Astrocyte of the cerebellum (primary cell): ENCODE results near the gene SLC35F1.

Experiments
- DNase-seq: peaks from one replicate; pipeline ENCODE4 v3.0.0-alpha.2; 2011; ENCODE audit warnings: low read depth
- H3K4me3 ChIP-seq: 2 replicates; pipeline ENCODE4 v1.5.1; 2011; ENCODE audit warnings: mild to moderate bottlenecking, low read depth, low read length, moderate library complexity
- in situ Hi-C: cut with HindIII; loops from 2 replicates; pipeline ENCODE4 v1.10.0; 2017; ENCODE audit warnings: low sequenced_read_pairs
- TF ChIP-seq, protein P1 (sequence below): IDR thresholded peaks from 2 replicates; pipeline ENCODE4 v1.5.1; 2012; ENCODE audit warnings: low read length, low read depth, moderate library complexity, mild to moderate bottlenecking; ENCODE audit errors: missing control alignments

The SLC35F1 gene

DNA sequence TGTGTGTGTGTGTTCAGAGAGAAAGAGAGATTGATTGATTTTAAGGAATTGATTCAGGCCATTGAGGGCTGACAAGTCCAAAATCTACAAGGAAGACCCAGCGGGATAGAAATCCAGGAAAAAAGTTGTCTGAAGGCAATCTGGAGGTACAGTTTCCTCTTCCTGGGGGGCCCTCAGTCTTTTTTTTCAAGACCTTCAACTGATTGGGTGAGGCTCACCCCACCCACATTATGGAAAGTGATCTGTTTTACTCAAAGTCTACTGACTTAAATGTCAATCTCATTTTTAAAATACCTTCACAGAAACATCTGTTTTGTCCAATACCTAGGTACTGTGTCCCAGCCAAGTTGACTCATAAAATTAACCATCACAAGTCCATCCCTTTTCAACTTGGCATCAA lies 398.0 kb downstream of the SLC35F1 start:
- TF ChIP-seq, protein P1, sequence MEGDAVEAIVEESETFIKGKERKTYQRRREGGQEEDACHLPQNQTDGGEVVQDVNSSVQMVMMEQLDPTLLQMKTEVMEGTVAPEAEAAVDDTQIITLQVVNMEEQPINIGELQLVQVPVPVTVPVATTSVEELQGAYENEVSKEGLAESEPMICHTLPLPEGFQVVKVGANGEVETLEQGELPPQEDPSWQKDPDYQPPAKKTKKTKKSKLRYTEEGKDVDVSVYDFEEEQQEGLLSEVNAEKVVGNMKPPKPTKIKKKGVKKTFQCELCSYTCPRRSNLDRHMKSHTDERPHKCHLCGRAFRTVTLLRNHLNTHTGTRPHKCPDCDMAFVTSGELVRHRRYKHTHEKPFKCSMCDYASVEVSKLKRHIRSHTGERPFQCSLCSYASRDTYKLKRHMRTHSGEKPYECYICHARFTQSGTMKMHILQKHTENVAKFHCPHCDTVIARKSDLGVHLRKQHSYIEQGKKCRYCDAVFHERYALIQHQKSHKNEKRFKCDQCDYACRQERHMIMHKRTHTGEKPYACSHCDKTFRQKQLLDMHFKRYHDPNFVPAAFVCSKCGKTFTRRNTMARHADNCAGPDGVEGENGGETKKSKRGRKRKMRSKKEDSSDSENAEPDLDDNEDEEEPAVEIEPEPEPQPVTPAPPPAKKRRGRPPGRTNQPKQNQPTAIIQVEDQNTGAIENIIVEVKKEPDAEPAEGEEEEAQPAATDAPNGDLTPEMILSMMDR: no peak

DNA sequence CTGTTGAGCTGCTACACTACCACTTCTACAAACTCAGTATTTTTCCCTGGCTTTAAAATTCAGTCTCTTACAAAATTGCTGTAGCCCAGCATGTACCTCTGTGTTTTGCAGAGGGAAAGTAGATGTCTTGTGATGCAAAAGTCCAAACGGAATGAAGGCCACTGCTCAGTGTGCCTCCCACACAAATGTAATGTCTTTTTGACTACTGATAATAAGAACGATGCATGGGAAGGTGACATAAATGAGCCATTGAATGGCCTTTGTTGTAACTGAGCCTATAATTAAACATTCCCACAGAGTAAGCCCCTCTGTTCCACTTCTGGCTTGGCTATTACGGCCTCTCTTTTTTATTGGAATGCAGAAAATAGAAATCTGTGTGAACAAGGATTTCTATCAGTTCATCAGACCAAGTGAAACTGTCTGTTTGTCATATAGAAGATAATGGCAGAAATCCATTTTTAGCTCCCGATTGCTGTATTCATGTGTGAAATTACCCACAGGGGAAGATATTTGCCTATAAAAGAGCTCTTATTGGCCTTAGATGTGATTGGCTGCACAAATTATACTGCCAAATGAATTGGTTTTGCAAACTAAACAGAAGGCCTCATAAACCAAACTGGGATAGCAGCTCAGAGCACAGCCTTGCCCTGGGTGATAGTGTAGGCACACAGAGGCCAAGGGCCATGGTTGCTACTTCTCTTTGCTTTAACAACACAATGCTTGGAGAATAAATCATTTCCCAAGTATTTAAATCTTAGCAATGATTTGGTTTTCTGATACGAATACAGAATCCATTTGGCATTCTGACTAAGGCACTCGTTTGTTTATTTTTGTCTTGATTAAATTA lies 399.6 kb downstream of the SLC35F1 start:
- DNase-seq: no peak
- H3K4me3 ChIP-seq: no peak overlapping the region
- in situ Hi-C loops: no loop called here
- TF ChIP-seq, protein P1: no peak

More for the DNA sequence above, 398.0 kb downstream of the SLC35F1 start:
- DNase-seq: no peak
- H3K4me3 ChIP-seq: no peak overlapping the region
- in situ Hi-C loops: no loop called here

DNA sequence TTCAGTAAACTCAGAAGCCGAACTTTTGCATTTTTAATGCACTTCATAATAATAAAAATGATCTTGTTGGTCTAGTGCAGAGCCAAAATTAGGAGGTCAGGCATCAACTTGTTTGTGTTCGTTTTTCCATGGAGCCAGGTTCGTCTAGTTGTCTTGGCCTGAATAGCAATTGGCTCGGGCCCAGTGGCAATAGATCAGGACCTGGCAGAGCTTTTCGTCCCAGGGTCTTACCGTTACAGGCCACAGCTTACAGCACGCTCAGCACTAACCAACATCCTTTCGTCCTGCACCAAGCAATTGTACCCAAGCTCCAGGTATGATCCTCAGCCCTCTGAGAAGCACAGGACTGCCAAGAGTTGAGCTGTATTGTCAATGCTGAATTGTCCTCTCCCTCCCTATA lies 400.5 kb downstream of the SLC35F1 start:
- TF ChIP-seq, protein P1: no peak
- no peak for DNase-seq
- H3K4me3 ChIP-seq: no peak overlapping the region
- in situ Hi-C loops: no loop called here

DNA sequence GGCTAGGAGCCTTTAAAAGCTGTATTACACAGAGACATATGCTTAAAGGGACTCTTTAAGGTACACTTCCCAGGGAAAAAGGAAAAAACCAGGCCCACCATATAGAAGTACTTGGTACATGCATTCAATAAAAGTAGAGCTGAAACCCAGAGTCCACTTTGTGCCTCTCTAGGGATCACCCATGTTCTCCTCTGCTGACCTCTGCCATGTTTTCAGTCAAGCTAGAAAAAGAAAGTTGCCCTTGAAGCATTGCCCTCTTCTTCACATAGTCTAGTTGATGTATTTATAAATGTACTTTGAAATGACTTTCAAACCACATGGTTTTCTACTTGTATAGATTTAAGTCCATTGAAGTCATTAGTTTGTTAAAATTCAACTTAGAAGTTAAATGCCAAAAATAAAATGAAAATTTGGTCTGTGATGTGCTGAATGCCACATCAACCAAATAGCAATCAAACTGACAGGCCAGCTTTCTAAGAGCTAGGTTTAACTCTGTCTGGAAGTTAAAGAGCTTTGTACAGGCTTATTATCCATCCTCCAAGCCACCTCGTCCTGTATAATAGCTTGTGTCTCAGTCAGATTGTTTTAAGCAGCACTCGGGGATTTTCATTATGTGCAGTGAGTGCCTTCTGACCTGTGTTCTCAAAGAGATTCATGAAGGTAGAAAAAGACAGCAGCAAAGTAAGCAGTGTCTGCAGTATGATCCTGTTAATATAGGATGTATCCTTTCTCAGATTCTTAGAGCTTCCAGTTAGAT lies 402.5 kb downstream of the SLC35F1 start:
- no peak overlapping the region for H3K4me3 ChIP-seq
- in situ Hi-C loops: no loop called here
- TF ChIP-seq, protein P1: no peak
- no peak for DNase-seq

DNA sequence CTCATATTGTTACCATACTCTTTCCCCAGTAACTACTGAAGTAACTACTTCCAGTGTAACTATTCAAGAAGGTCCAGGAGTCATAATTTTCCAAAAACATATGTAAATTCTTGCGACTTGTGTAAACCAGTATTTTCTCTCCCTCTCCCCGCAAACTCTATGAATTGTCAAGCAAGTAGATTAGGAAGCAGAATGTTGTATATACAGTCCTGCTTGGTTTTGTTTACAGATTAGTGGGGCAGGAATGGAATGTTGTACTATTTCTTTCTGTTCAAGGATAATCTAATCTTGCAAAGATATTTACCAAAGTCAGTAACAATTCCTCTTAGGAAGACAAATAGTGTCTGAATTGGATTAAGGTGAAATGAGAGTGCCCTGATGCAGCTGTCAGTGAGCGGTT lies 406.1 kb downstream of the SLC35F1 start:
- DNase-seq: no peak
- H3K4me3 ChIP-seq: no peak overlapping the region
- in situ Hi-C loops: no loop called here
- TF ChIP-seq, protein P1: no peak

DNA sequence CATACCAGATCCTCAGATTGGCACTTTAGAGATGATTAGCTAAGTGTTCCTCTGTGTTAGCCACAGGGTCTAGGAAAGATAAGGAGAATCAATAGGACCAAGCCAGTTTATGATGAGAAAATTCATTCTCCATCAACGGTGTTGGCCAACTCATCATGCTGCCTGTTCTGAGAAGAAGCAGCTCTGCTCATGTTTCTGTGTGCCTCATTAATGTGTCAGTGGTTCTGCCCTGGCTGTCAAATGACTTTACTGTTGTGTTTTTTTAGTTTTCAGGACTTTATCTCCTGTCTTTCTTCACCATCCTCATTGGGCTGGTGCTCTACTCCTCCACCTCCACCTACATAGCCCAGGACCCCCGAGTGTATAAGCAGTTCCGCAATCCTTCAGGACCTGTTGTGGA lies 406.7 kb downstream of the SLC35F1 start:
- H3K4me3 ChIP-seq: no peak overlapping the region
- in situ Hi-C loops: no loop called here
- no peak for DNase-seq
- TF ChIP-seq, protein P1: no peak
